K562 (cell line): ENCODE measurements around the gene WDR1. TPM values are rescaled to one million over a fixed set of nuclear protein-coding genes. Genes with fewer than 3 reads are reported as not detected.
A peak's percentile ranks its signal among the peaks of the same experiment; 100 is the strongest.

Source experiments
- ATAC-seq: fragments of 200-7000 bp; cut with Tn5 transposase; 3 replicates; pipeline ENCODE4 v1.9.1; 2020; ENCODE audit warnings: moderate library complexity
- BruUV-seq: library from RNA; stranded (reverse); fragments of 400-500 nt; replicated peaks from 2 replicates; lab custom pipeline; 2021; lab: Mats Ljungman, UMichigan
- CTCF ChIA-PET: fragments of 300-600 bp; formaldehyde crosslinking; extraction: SDS; loops from one replicate; lab custom pipeline; 2021; ENCODE audit warnings: low intra/inter-chr PET ratio; lab: Yijun Ruan, JAX
- POLR2A ChIA-PET: fragments of 300-600, 350-650 bp; sonication (Branson Sonifier 250); formaldehyde crosslinking; extraction: SDS; loops from one replicate; lab custom pipeline; 2021; ENCODE audit warnings: antibody characterized with exemption, inconsistent platforms; lab: Yijun Ruan, JAX
- DNase-seq, 4 experiments: peaks; one replicate each; pipeline versions ENCODE4 v3.0.0 to v3.0.0-alpha.2; 2011 to 2018; ENCODE audit warnings: low spot score in 3 of 4, mixed read lengths in 3 of 4; ENCODE audit errors: extremely low read depth in 1 of 4
- FAIRE-seq: peaks from 2 replicates; lab custom pipeline; 2011; peaks lifted over from hg19 to GRCh38; lab: Jason Lieb, UNC
- H2AFZ ChIP-seq: 2 replicates; pipeline ENCODE4 v1.6.0; 2011; ENCODE audit warnings: low read depth, low read length, control low read depth, inconsistent platforms
- H3K27ac ChIP-seq: fragments of 200-600 bp; 3 replicates; pipeline ENCODE4 v1.8.0; 2011; ENCODE audit warnings: low read depth, mild to moderate bottlenecking, control low read depth, inconsistent platforms, low read length, moderate library complexity, mixed read lengths; ENCODE audit errors: extremely low read depth
- H3K27me3 ChIP-seq, 2 experiments: fragments of 300-600 bp in 1 of 2; 2 replicates in 1 of 2; 3 replicates in 1 of 2; pipeline versions ENCODE4 v1.6.0 to v1.8.0; 2011; ENCODE audit warnings: inconsistent platforms in 2 of 2, low read length in 2 of 2, mild to moderate bottlenecking in 1 of 2, mixed read lengths in 1 of 2, moderate library complexity in 1 of 2; ENCODE audit not compliant: control insufficient read depth in 2 of 2, insufficient read depth in 2 of 2
- H3K36me3 ChIP-seq: fragments of 300-600 bp; 3 replicates; pipeline ENCODE4 v1.8.0; 2011; ENCODE audit warnings: mild to moderate bottlenecking, low read length, inconsistent platforms; ENCODE audit not compliant: control insufficient read depth, insufficient read depth
- H3K4me1 ChIP-seq, 2 experiments: fragments of 200-600 bp in 1 of 2; replicated peaks in 1 of 2; 2 replicates in 1 of 2; 3 replicates in 1 of 2; pipeline versions ENCODE4 v1.5.1 to v1.8.0; 2011; ENCODE audit warnings: inconsistent platforms in 2 of 2, low read length in 2 of 2, mild to moderate bottlenecking in 1 of 2, mixed read lengths in 1 of 2, moderate library complexity in 1 of 2; ENCODE audit not compliant: control insufficient read depth in 2 of 2, insufficient read depth in 2 of 2
- H3K4me2 ChIP-seq: 2 replicates; pipeline ENCODE4 v1.6.1; 2011; ENCODE audit warnings: low read length, control low read depth, inconsistent platforms, mixed read lengths; ENCODE audit not compliant: insufficient read depth
- H3K4me3 ChIP-seq: fragments of 200-600 bp; sonication (generic), shearing (Covaris generic); 2 replicates; pipeline ENCODE4 v1.5.1; 2016; ENCODE audit warnings: control low read depth, inconsistent platforms
- H3K79me2 ChIP-seq: fragments of 200-600 bp; 3 replicates; pipeline ENCODE4 v1.8.0; 2011; ENCODE audit warnings: low read length, inconsistent platforms; ENCODE audit not compliant: control insufficient read depth, insufficient read depth
- H3K9ac ChIP-seq, 2 experiments: 2 replicates each; pipeline versions ENCODE4 v1.6.0 to v1.6.1; 2011; ENCODE audit warnings: low read depth in 2 of 2, low read length in 2 of 2, control low read depth in 1 of 2, inconsistent platforms in 1 of 2, mild to moderate bottlenecking in 1 of 2, mixed read lengths in 1 of 2; ENCODE audit not compliant: insufficient read depth in 1 of 2
- H3K9me1 ChIP-seq: one replicate; pipeline ENCODE4 v1.6.0; 2011; ENCODE audit warnings: inconsistent platforms, mild to moderate bottlenecking, low read length, moderate library complexity; ENCODE audit not compliant: control insufficient read depth, insufficient read depth
- H3K9me3 ChIP-seq: replicated peaks from 2 replicates; pipeline ENCODE4 v1.5.1; 2011; ENCODE audit warnings: low read depth, low read length, inconsistent platforms; ENCODE audit not compliant: control insufficient read depth, insufficient read depth
- H4K20me1 ChIP-seq: replicated peaks from 2 replicates; pipeline ENCODE4 v1.6.1; 2011; ENCODE audit warnings: low read length, inconsistent platforms, mixed read lengths; ENCODE audit not compliant: control insufficient read depth, insufficient read depth
- BCLAF1 ChIP-seq, 2 experiments: fragments of 450-650 bp in 1 of 2; IDR thresholded peaks; 2 replicates each; pipeline ENCODE4 v1.6.1; 2011 to 2017; ENCODE audit warnings: low read depth in 2 of 2, antibody characterized with exemption in 1 of 2, borderline replicate concordance in 1 of 2, low read length in 1 of 2, mild to moderate bottlenecking in 1 of 2, mixed read lengths in 1 of 2; ENCODE audit not compliant: control insufficient read depth in 1 of 2
- MITF ChIP-seq: IDR thresholded peaks from 2 replicates; pipeline ENCODE4 v1.6.1; 2014; ENCODE audit warnings: antibody characterized with exemption
- POLR2AphosphoS5 ChIP-seq: IDR thresholded peaks from 2 replicates; pipeline ENCODE4 v1.6.1; 2011; ENCODE audit warnings: mild to moderate bottlenecking, low read depth, low read length, moderate library complexity; ENCODE audit not compliant: control insufficient read depth, insufficient read depth
- RBM39 ChIP-seq: fragments of 200-400 bp; formaldehyde crosslinking; optimal IDR thresholded peaks from 2 replicates; pipeline ENCODE3; 2018; ENCODE audit warnings: low read depth, low read length
- ZNF79 ChIP-seq: fragments of 250-450 bp; sonication (Bioruptor Pico); IDR thresholded peaks from 2 replicates; pipeline ENCODE4 v1.4.0; 2020; ENCODE audit warnings: low read depth, mild to moderate bottlenecking, moderate library complexity
- WGBS: fragments of 100-300 bp; shearing (Covaris generic); methylation state at CpG from one replicate; pipeline ENCODE4 v1.1.6; 2016; ENCODE audit warnings: low coverage, mixed read lengths; ENCODE audit not compliant: insufficient coverage; ENCODE audit errors: missing lambda C conversion rate; 5-methylcytosine and 5-hydroxymethylcytosine counted together
- in situ Hi-C: fragments of 300-500 bp; cut with MboI; formaldehyde crosslinking; loops from 4 replicates; pipeline ENCODE4 v1.15.0; 2018; ENCODE audit warnings: inconsistent platforms, mixed read lengths
- intact Hi-C: fragments of 100-400 bp; cut with micrococcal nuclease; formaldehyde crosslinking; loops from 2 replicates; pipeline ENCODE4 v1.14.2; 2022
- polyA plus RNA-seq, 8 experiments: library from polyadenylated mRNA; depleted of rRNA in 4 of 8; stranded (reverse) in 5 of 8; unstranded in 3 of 8; fragments of >200 nt; fragmentation: Nextera tagmentation in 2 of 8; fragmentation: Illumina TruSeq in 1 of 8; extraction: Ambion mirVana in 2 of 8; extraction: Trizol in 1 of 8; gene quantifications; 2 replicates each; pipeline versions ENCODE4 v1.2.1 to v1.2.3, GENCODE V29; 2011 to 2014; ENCODE audit warnings: inconsistent platforms in 1 of 8, missing spikeins in 1 of 8
- total RNA-seq, 7 experiments: library from RNA; depleted of rRNA in 6 of 7; stranded (reverse); fragments of >200 nt in 6 of 7; fragmentation: Illumina TruSeq in 2 of 7; extraction: Trizol in 2 of 7; gene quantifications; 2 replicates each; pipeline versions ENCODE4 v1.2.1 to v1.2.3, GENCODE V29; 2011 to 2021; ENCODE audit warnings: low replicate concordance in 1 of 7

The WDR1 gene
- total and polyA plus RNA-seq, 9 of the 15 experiments (the other 6 are each of a cell fraction or from before 2014, with no cell fraction given), result 16.1 to 213 (median 125) TPM

GRCh38 chr4:10079256-10079655 lies 37.3 kb downstream of the WDR1 start (continued):
- TF ChIP-seq ZNF79 (CRISPR knock-in tag) (no peak), MITF (no peak)

- no peak overlapping the region for H3K4me2 ChIP-seq
- H3K36me3 ChIP-seq, result peaks cover 99% of the 10 kb centered on the region; the same call in 2 of the 3 replicates
- H4K20me1 ChIP-seq, result no peaks in the 10 kb centered on the region; the same call in 1 of the 2 replicates
- H3K27me3 ChIP-seq, result no peaks in the 10 kb centered on the region
- FAIRE-seq (no peak), ATAC-seq (no peak), DNase-seq (peak in 1 of 4 experiments; percentile 14)
- H3K27ac ChIP-seq, result no peak overlapping the region
- no peaks in the 10 kb centered on the region for H3K9me3 ChIP-seq
- BruUV-seq, result no TSS peak
- POLR2A ChIA-PET, result interaction anchor here (1.2 to 1.8 kb wide), 2 partner anchors 11 to 17 kb away, joined by 4 read pairs; no protein-coding TSS in a partner anchor
- intact Hi-C loops (no loop called here), in situ Hi-C loops (no loop called here)
- no peak overlapping the region for H3K4me3 ChIP-seq
- CTCF ChIA-PET, result no interaction called here
- H2AFZ ChIP-seq, result no peak overlapping the region
- no peaks in the 10 kb centered on the region for H3K79me2 ChIP-seq
- WGBS, result 93% methylated on average over 18 of the region's 26 CpGs
- H3K4me1 ChIP-seq, result peaks cover 0 to 7% of the 10 kb centered on the region in 2 experiments; a peak in 2 of 5 replicates
- peaks cover 4% of the 10 kb centered on the region for H3K9me1 ChIP-seq
- H3K9ac ChIP-seq, result no peak overlapping the region; a peak in 1 of 4 replicates
- TF ChIP-seq RBM39 (no peak), POLR2AphosphoS5 (0 out of 2 replicates have a peak, but pooled peaks have one; percentile 4), BCLAF1 (IDR thresholded peaks at IDR 0.05; ENCODE audit: borderline replicate concordance in 1 of 2, control insufficient read depth in 1 of 2, low read depth in 2 of 2, low read length in 1 of 2) (no peak)
Measured at GRCh38 chr4:10078481-10079233, 37.9 kb downstream of the WDR1 start.
